ENCODE results near the gene HAS3.
A peak's percentile ranks its signal among the peaks of the same experiment; 100 is the strongest.

The HAS3 gene

GRCh38 chr16:69105501-69106361 lies at the start of gene HAS3:
TSS of gene HAS3 (plus strand) at chr16:69105653. CDS start at chr16:69109396, 3,743 bp downstream.
- Histone ChIP-seq H3K79me2 (ENCODE audit: low read length) (no peaks in the 10 kb centered on the region), H3K4me3 (ENCODE audit: low read length) (peak within 1 kb of the TSS; percentile 68), H3K27ac (ENCODE audit: low read length) (no peak within 1 kb of the TSS), H3K9me3 (replicated peaks; ENCODE audit: insufficient read depth, low read length) (no peaks in the 10 kb centered on the region), H3K27me3 (replicated peaks; ENCODE audit: insufficient read depth, low read length) (no peaks in the 10 kb centered on the region), H4K20me1 (ENCODE audit: insufficient read depth, low read length) (no peaks in the 10 kb centered on the region), H3K9ac (ENCODE audit: low read length) (peak within 1 kb of the TSS; percentile 30; the same call in 1 of the 2 replicates), H3K36me3 (replicated peaks; ENCODE audit: insufficient read depth, low read length) (no peaks in the 10 kb centered on the region), H3F3A (ENCODE audit: insufficient read depth, low read length) (no peaks in the 10 kb centered on the region), H2AFZ (ENCODE audit: low read length) (peak within 1 kb of the TSS; percentile 78), H3K4me2 (ENCODE audit: low read depth, low read length) (peak within 1 kb of the TSS; percentile 100), H3K4me1 (ENCODE audit: low read length) (no peaks in the 10 kb centered on the region), H3K9me2 (replicated peaks; ENCODE audit: insufficient read depth, low read length) (no peaks in the 10 kb centered on the region)
- peak; percentile 55 for DNase-seq
- TF ChIP-seq CTCF (IDR thresholded peaks at IDR 0.05; ENCODE audit: low read length) (peak; percentile 37), EZH2 (optimal IDR thresholded peaks at IDR 0.05; ENCODE audit: low read depth, low read length) (no peak), EZH2phosphoT487 (IDR thresholded peaks at IDR 0.05; ENCODE audit: low read length) (no peak)

- Histone ChIP-seq H3K79me2 (ENCODE audit: low read length) (no peaks in the 10 kb centered on the region), H3K27ac (ENCODE audit: low read length) (no peak overlapping the region), H3K9me3 (replicated peaks; ENCODE audit: insufficient read depth, low read length) (no peaks in the 10 kb centered on the region), H3K4me1 (ENCODE audit: low read length) (0 out of 2 replicates have a peak, but pooled peaks cover 7% of the 10 kb centered on the region), H2AFZ (ENCODE audit: low read length) (no peak overlapping the region), H3K27me3 (replicated peaks; ENCODE audit: insufficient read depth, low read length) (no peaks in the 10 kb centered on the region), H4K20me1 (ENCODE audit: insufficient read depth, low read length) (no peaks in the 10 kb centered on the region), H3K36me3 (replicated peaks; ENCODE audit: insufficient read depth, low read length) (no peaks in the 10 kb centered on the region), H3K4me3 (ENCODE audit: low read length) (no peak overlapping the region), H3K9ac (ENCODE audit: low read length) (no peak overlapping the region), H3F3A (ENCODE audit: insufficient read depth, low read length) (no peaks in the 10 kb centered on the region), H3K9me2 (replicated peaks; ENCODE audit: insufficient read depth, low read length) (no peaks in the 10 kb centered on the region), H3K4me2 (ENCODE audit: low read depth, low read length) (no peak overlapping the region)
- TF ChIP-seq EZH2 (optimal IDR thresholded peaks at IDR 0.05; ENCODE audit: low read depth, low read length) (no peak), CTCF (IDR thresholded peaks at IDR 0.05; ENCODE audit: low read length) (no peak)
- DNase-seq = no peak
Measured at GRCh38 chr16:69055980-69056379, 49.5 kb upstream of the HAS3 start.

GRCh38 chr16:69056421-69056820 lies 49.0 kb upstream of the HAS3 start:
- no peaks in the 10 kb centered on the region for H3K9me2 ChIP-seq (replicated peaks; ENCODE audit: insufficient read depth, low read length)
- H3K9me3 ChIP-seq (replicated peaks; ENCODE audit: insufficient read depth, low read length) = no peaks in the 10 kb centered on the region
- H3K36me3 ChIP-seq (replicated peaks; ENCODE audit: insufficient read depth, low read length) = no peaks in the 10 kb centered on the region
- no peak for DNase-seq
- no peak overlapping the region for H2AFZ ChIP-seq (ENCODE audit: low read length)
- no peaks in the 10 kb centered on the region for H3K27me3 ChIP-seq (replicated peaks; ENCODE audit: insufficient read depth, low read length)
- no peak overlapping the region for H3K4me3 ChIP-seq (ENCODE audit: low read length)
- TF ChIP-seq CTCF (IDR thresholded peaks at IDR 0.05; ENCODE audit: low read length) (no peak), EZH2 (optimal IDR thresholded peaks at IDR 0.05; ENCODE audit: low read depth, low read length) (no peak), EZH2phosphoT487 (IDR thresholded peaks at IDR 0.05; ENCODE audit: low read length) (no peak)
- no peaks in the 10 kb centered on the region for H3K79me2 ChIP-seq (ENCODE audit: low read length)
- H3K4me2 ChIP-seq (ENCODE audit: low read depth, low read length) = no peak overlapping the region
- H3F3A ChIP-seq (ENCODE audit: insufficient read depth, low read length) = no peaks in the 10 kb centered on the region
- no peaks in the 10 kb centered on the region for H4K20me1 ChIP-seq (ENCODE audit: insufficient read depth, low read length)
- H3K9ac ChIP-seq (ENCODE audit: low read length) = no peak overlapping the region
- 0 out of 2 replicates have a peak, but pooled peaks cover 7% of the 10 kb centered on the region for H3K4me1 ChIP-seq (ENCODE audit: low read length)
- H3K27ac ChIP-seq (ENCODE audit: low read length) = no peak overlapping the region

Data from MM.1S (cell line).